ENCODE measurements around the gene ECHDC3.

- TF ChIP-seq, protein P1, sequence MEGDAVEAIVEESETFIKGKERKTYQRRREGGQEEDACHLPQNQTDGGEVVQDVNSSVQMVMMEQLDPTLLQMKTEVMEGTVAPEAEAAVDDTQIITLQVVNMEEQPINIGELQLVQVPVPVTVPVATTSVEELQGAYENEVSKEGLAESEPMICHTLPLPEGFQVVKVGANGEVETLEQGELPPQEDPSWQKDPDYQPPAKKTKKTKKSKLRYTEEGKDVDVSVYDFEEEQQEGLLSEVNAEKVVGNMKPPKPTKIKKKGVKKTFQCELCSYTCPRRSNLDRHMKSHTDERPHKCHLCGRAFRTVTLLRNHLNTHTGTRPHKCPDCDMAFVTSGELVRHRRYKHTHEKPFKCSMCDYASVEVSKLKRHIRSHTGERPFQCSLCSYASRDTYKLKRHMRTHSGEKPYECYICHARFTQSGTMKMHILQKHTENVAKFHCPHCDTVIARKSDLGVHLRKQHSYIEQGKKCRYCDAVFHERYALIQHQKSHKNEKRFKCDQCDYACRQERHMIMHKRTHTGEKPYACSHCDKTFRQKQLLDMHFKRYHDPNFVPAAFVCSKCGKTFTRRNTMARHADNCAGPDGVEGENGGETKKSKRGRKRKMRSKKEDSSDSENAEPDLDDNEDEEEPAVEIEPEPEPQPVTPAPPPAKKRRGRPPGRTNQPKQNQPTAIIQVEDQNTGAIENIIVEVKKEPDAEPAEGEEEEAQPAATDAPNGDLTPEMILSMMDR (IDR thresholded peaks at IDR 0.05), result no peak
- TF ChIP-seq POLR2A (IDR thresholded peaks at IDR 0.05), result no peak
Measured at GRCh38 chr10:11742779-11743298, 657 bp downstream of the ECHDC3 start.
